HL-60 (cell line): ENCODE measurements around the gene AUP1.

Experiments used
- CTCF ChIP-seq: IDR thresholded peaks from one replicate; pipeline ENCODE4 v1.5.1; 2011; ENCODE audit warnings: low read length, control low read depth, inconsistent platforms; ENCODE audit not compliant: insufficient read depth
- GABPA ChIP-seq: IDR thresholded peaks from 2 replicates; pipeline ENCODE4 v1.6.1; 2012; ENCODE audit warnings: low read depth
- POLR2AphosphoS5 ChIP-seq: IDR thresholded peaks from 2 replicates; pipeline ENCODE4 v1.6.1; 2012; ENCODE audit warnings: low read depth

- TF ChIP-seq CTCF = no peak
- TF ChIP-seq POLR2AphosphoS5 = no peak
- no peak for TF ChIP-seq GABPA
Observed at GRCh38 chr2:74550231-74550630, 20.7 kb upstream of the AUP1 start.
